Spleen (tissue), 7 donors: ENCODE results near the gene KLF7.
"Not testable (repeated sequence)": the region's sequence is repeated elsewhere in the genome, so short reads cannot be mapped to it uniquely, and the experiment has no call there.

Source experiments
- CTCF ChIP-seq, 11 experiments: fragments of 200-600 bp in 7 of 11; fragments of 450-650 bp in 4 of 11; sonication (generic) in 4 of 11; IDR thresholded peaks in 8 of 11; conservative IDR thresholded peaks in 3 of 11; 1 replicate in 7 of 11; 2 replicates in 4 of 11; pipeline versions ENCODE4 v1.4.0 to v1.8.0; 2016 to 2021; ENCODE audit warnings: antibody characterized with exemption in 11 of 11, inconsistent platforms in 4 of 11, mild to moderate bottlenecking in 1 of 11
- POLR2AphosphoS5 ChIP-seq, 3 donors: sonication (generic); formaldehyde crosslinking; IDR thresholded peaks; one replicate each; pipeline ENCODE4 v1.5.1; 2017; ENCODE audit warnings: antibody characterized with exemption in 3 of 3
- donor health status: DM: no; HTN: no; CAD: no; lungs with moderate emphysema.
- donor health status: DM: no; HTN: no; CAD: no.
- donor health status: DM: no; HTN: no; CAD: no.

- not testable (repeated sequence) for TF ChIP-seq CTCF (IDR thresholded peaks at IDR 0.05 in 8 of 11, conservative IDR thresholded peaks at IDR 0.05 in 3 of 11); POLR2AphosphoS5 (IDR thresholded peaks at IDR 0.05)
These were observed 128.7 kb downstream of the KLF7 start for GRCh38 chr2:207037023-207037422.
